SU-DHL-6 (cell line): Measurements from ENCODE around the gene PTPRN2.

ENCODE experiments used
- EZH2phosphoT487 ChIP-seq: fragments of 200-600 bp; sonication (generic), shearing (Covaris generic); conservative IDR thresholded peaks from 2 replicates; pipeline ENCODE4 v1.6.1; 2018; ENCODE audit warnings: mild to moderate bottlenecking, antibody characterized with exemption, low read length, moderate library complexity, mixed read lengths
- TF ChIP-seq, protein P1 (sequence below): fragments of 200-600 bp; sonication (generic); IDR thresholded peaks from one replicate; pipeline ENCODE4 v1.5.1; 2017; ENCODE audit warnings: antibody characterized with exemption, mild to moderate bottlenecking, low read length, moderate library complexity; ENCODE audit not compliant: insufficient read depth, poor library complexity, severe bottlenecking

DNA sequence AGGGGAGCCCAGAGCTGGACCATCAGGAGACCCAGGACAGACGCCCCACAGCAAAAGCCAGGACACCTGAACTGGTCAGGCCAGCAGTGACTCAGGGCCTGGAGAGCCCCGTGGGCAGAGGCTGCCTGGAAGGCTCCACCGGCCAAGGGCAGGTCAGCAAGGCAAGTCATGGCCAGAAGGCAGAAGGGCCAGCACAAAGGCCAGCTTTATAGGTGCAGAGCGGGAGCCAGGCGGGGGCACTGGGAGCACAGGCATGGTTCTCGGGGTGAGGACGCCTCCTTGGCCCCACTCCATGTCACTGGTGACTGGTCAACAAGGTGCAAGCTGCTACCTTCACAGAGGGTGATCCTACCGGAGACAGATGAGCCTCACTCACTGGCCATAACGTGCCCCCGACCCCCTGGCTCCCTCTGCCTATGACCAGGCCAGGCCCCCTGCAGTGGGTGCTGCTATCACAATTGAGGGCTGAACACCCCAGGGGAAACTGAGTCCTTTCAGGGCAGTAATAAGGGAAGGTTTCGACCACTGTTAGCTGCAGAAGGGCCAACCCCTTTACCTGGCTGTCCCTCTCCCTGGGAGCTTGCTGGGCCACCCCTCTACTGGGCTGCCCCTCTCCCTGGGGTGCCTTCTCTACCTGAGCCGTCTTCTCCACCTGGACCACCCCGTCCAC lies 317.4 kb downstream of the PTPRN2 start:
- TF ChIP-seq, protein P1, sequence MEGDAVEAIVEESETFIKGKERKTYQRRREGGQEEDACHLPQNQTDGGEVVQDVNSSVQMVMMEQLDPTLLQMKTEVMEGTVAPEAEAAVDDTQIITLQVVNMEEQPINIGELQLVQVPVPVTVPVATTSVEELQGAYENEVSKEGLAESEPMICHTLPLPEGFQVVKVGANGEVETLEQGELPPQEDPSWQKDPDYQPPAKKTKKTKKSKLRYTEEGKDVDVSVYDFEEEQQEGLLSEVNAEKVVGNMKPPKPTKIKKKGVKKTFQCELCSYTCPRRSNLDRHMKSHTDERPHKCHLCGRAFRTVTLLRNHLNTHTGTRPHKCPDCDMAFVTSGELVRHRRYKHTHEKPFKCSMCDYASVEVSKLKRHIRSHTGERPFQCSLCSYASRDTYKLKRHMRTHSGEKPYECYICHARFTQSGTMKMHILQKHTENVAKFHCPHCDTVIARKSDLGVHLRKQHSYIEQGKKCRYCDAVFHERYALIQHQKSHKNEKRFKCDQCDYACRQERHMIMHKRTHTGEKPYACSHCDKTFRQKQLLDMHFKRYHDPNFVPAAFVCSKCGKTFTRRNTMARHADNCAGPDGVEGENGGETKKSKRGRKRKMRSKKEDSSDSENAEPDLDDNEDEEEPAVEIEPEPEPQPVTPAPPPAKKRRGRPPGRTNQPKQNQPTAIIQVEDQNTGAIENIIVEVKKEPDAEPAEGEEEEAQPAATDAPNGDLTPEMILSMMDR: no peak
- no peak for TF ChIP-seq EZH2phosphoT487
